ENCODE data around the gene OR14A16.

OR14A16 gene
- long read RNA-seq, result 0 reads

- Histone ChIP-seq H3K4me3 (replicated peaks; ENCODE audit: insufficient read depth, low read length) (no peak within 1 kb of the TSS), H3K27me3 (ENCODE audit: insufficient read depth, poor library complexity, severe bottlenecking) (no peaks in the 10 kb centered on the region), H3K27ac (replicated peaks) (no peak within 1 kb of the TSS)
- no peak for DNase-seq (ENCODE audit: low read depth in 1 of 2, low spot score in 1 of 2)
- TF ChIP-seq REST (IDR thresholded peaks at IDR 0.05; ENCODE audit: insufficient replicate concordance, low read depth), result no peak
These were observed at the start of gene OR14A16 for GRCh38 chr1:247824023-247824422. Gene OR14A16 (minus strand): TSS chr1:247824119. CDS start chr1:247815729, 8,390 bp downstream.

GRCh38 chr1:247865416-247865815 is 41.5 kb upstream of the OR14A16 start:
- no peak for DNase-seq (ENCODE audit: low read depth in 1 of 2, low spot score in 1 of 2)
- Histone ChIP-seq H3K4me3 (replicated peaks; ENCODE audit: insufficient read depth, low read length) (no peak overlapping the region), H3K27me3 (ENCODE audit: insufficient read depth, poor library complexity, severe bottlenecking) (no peaks in the 10 kb centered on the region), H3K27ac (replicated peaks) (no peak overlapping the region)
- TF ChIP-seq SPI1 (IDR thresholded peaks at IDR 0.05; ENCODE audit: borderline replicate concordance, low read depth) (no peak), POLR2AphosphoS5 (IDR thresholded peaks at IDR 0.05; ENCODE audit: low read depth) (no peak), CTCF (IDR thresholded peaks at IDR 0.05; ENCODE audit: insufficient read depth, low read length) (no peak), REST (IDR thresholded peaks at IDR 0.05; ENCODE audit: insufficient replicate concordance, low read depth) (no peak), GABPA (IDR thresholded peaks at IDR 0.05; ENCODE audit: low read depth) (no peak)

GRCh38 chr1:247864644-247865043 is 40.7 kb upstream of the OR14A16 start:
- DNase-seq (ENCODE audit: low read depth in 1 of 2, low spot score in 1 of 2), result no peak
- Histone ChIP-seq H3K27me3 (ENCODE audit: insufficient read depth, poor library complexity, severe bottlenecking) (no peaks in the 10 kb centered on the region), H3K4me3 (replicated peaks; ENCODE audit: insufficient read depth, low read length) (no peak overlapping the region), H3K27ac (replicated peaks) (no peak overlapping the region)
- TF ChIP-seq CTCF (IDR thresholded peaks at IDR 0.05; ENCODE audit: insufficient read depth, low read length), result no peak
- TF ChIP-seq POLR2AphosphoS5 (IDR thresholded peaks at IDR 0.05; ENCODE audit: low read depth), result no peak
- TF ChIP-seq GABPA (IDR thresholded peaks at IDR 0.05; ENCODE audit: low read depth), result no peak
- no peak for TF ChIP-seq SPI1 (IDR thresholded peaks at IDR 0.05; ENCODE audit: borderline replicate concordance, low read depth)
- no peak for TF ChIP-seq REST (IDR thresholded peaks at IDR 0.05; ENCODE audit: insufficient replicate concordance, low read depth)

GRCh38 chr1:247862756-247863155 is 38.8 kb upstream of the OR14A16 start:
- Histone ChIP-seq H3K27me3 (ENCODE audit: insufficient read depth, poor library complexity, severe bottlenecking) (peaks cover 8% of the 10 kb centered on the region), H3K4me3 (replicated peaks; ENCODE audit: insufficient read depth, low read length) (no peak overlapping the region), H3K27ac (replicated peaks) (no peak overlapping the region)
- DNase-seq (ENCODE audit: low read depth in 1 of 2, low spot score in 1 of 2), result no peak
- no peak for TF ChIP-seq SPI1 (IDR thresholded peaks at IDR 0.05; ENCODE audit: borderline replicate concordance, low read depth)
- TF ChIP-seq GABPA (IDR thresholded peaks at IDR 0.05; ENCODE audit: low read depth), result no peak
- TF ChIP-seq REST (IDR thresholded peaks at IDR 0.05; ENCODE audit: insufficient replicate concordance, low read depth), result no peak
- no peak for TF ChIP-seq CTCF (IDR thresholded peaks at IDR 0.05; ENCODE audit: insufficient read depth, low read length)
- no peak for TF ChIP-seq POLR2AphosphoS5 (IDR thresholded peaks at IDR 0.05; ENCODE audit: low read depth)
